Stimulated activated CD8-positive, alpha-beta memory T cell treated with anti-CD3 and anti-CD28 coated beads, Interleukin-4, amount 100 ng/mL, for 48 hours (primary cell): ENCODE measurements around the gene EPC1.
A peak's percentile ranks its signal among the peaks of the same experiment; 100 is the strongest.
"Not testable (repeated sequence)": the region's sequence is repeated elsewhere in the genome, so short reads cannot be mapped to it uniquely, and the experiment has no call there.

ENCODE experiments used
- DNase-seq: peaks from one replicate; pipeline ENCODE4 v3.0.0-alpha.2; 2020

Gene EPC1

DNA sequence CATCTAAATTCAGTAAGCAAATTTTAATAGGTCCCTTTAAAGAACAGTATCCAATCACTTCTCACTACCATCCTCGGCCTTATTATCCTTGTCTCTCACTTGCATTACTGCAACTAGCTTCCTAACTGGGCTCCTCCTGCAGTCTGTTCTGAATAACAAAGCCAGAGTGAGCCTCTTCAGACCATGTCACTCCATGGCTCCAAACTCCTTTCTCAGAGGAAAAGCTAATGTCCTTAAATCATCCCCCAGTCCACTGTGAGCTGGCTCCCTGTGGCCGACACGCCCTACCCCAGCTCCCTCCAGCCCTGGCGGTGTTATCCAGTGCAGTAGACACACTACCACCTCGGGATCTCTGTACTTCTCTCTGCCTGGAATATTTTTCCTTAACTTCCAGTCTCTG lies 80.0 kb downstream of the EPC1 start:
- no peak for DNase-seq

DNA sequence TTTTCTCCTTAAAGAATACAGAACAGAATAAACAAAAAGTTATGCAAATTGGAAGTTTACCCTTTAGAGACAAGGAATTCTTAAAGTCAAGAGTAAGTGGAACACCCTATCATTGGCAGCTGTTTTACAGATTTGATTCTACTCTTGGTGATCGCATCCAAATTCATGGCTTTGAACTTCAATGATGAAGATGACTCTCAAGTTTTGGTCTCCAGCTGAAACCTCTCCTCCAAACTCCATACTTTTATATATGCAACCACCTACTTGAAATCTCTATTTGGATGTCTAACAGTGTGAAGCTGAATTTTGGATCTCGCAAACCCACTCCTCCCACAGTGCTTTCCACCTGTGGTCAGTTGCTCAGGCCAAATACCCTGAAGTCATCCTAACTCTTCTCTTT lies 80.4 kb downstream of the EPC1 start:
- no peak for DNase-seq

DNA sequence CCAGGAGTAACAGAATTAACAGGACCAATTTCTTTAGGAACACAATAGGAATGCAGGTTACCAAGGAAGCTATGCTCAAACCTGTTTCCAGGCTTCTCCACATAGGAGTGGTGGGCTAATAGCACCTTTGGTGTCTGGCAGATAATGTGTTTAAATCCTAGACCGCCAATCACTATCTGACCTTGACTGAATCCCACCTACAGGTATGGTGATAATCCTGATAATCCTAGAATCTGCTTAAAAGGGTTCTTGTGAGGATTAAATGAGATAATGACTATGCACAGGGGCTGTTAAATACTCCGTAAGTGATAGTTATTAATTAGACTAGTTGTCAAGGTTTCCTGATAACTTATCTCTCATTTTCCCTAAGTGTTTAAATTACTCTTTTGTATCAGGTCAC lies 81.2 kb downstream of the EPC1 start:
- no peak for DNase-seq

- DNase-seq, result no peak
Measured at GRCh38 chr10:32263300-32263699, 83.7 kb downstream of the EPC1 start.

DNA sequence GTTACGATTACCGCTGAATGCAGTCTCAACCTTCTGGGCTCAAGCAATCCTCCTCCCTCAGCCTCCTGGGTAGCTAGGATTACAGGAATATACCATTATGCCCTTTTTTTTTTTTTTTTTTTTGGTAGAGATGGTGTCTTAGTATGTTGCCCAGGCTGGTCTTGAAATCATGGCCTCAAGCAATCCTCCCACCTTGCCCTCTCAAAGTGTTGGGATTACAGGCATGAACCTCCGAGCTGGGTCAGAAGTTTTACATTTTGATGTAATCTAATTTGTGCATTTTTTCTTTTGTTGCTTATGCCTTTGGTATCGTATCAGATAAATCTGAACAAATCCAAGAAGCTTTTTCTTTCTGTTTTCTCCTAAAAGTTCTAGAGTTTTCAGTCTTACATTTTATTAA lies 87.4 kb downstream of the EPC1 start:
- DNase-seq, result no peak

- DNase-seq, result peak; percentile 80
Measured at GRCh38 chr10:32256613-32257437, 90.1 kb downstream of the EPC1 start.

- no peak for DNase-seq
Measured at GRCh38 chr10:32253821-32254220, 93.1 kb downstream of the EPC1 start.

GRCh38 chr10:32253276-32253675 lies 93.7 kb downstream of the EPC1 start:
- peak; percentile 37 for DNase-seq

- not testable (repeated sequence) for DNase-seq
Measured at GRCh38 chr10:32250489-32250888, 96.5 kb downstream of the EPC1 start.

- no peak for DNase-seq
Measured at GRCh38 chr10:32246685-32247084, 100.3 kb downstream of the EPC1 start.

DNA sequence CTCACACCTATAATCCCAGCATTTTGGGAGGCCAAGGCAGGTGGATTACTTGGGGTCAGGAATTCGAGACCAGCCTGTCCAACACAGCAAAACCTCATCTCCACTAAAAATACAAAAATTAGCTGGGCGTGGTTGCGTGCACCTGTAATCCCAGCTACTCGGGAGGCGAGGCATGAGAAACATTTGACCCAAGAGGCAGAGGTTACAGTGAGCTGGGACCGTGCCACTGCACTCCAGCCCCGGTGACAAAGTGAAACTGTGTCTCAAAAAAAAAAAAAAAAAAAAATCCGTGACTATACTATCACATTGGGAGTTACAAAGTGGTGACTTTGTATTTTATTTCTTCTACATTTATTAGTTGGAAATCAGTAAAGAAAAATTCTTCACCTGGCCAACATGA lies 101.2 kb downstream of the EPC1 start:
- no peak for DNase-seq

- no peak for DNase-seq
Measured at GRCh38 chr10:32244421-32245207, 102.3 kb downstream of the EPC1 start.

- DNase-seq, result no peak
Measured at GRCh38 chr10:32244011-32244410, 102.9 kb downstream of the EPC1 start.

DNA sequence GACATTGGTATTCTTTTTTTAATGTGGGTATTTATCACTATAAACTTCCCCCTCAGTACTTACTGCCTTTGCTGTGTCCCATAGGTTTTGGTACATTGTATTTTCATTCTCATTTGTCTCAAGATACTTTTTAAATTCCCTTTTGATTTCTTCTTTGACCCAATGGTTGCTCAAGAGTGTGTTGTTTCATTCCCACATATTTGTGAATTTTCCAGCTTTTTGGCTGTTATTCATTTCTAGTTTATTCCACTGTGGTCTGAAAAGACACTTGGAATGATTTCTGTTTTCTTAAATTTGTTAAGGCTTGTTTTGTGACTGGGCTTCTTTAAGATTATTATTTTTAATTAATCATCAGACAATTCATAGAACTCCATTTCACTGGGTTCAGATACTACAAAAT lies 105.0 kb downstream of the EPC1 start:
- no peak for DNase-seq

DNA sequence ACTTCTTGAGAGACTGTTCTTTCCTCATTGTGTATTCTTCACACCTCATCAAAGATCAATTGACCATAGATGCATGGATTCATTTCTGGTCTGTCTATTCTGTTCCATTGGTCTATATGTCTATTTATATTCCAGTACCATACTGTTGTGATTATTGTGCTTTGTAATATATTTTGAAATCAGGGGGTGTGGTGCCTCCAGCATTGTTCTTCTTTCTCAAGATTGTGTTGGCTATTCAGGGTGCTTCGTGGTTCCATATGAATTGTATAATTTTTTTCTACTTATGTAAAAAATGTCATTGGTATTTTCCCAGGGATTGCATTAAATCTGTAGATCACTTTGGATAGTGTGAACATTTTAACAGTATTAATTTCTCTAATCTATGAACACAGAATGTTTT lies 106.5 kb downstream of the EPC1 start:
- no peak for DNase-seq

- no peak for DNase-seq
Measured at GRCh38 chr10:32239769-32240168, 107.2 kb downstream of the EPC1 start.

DNA sequence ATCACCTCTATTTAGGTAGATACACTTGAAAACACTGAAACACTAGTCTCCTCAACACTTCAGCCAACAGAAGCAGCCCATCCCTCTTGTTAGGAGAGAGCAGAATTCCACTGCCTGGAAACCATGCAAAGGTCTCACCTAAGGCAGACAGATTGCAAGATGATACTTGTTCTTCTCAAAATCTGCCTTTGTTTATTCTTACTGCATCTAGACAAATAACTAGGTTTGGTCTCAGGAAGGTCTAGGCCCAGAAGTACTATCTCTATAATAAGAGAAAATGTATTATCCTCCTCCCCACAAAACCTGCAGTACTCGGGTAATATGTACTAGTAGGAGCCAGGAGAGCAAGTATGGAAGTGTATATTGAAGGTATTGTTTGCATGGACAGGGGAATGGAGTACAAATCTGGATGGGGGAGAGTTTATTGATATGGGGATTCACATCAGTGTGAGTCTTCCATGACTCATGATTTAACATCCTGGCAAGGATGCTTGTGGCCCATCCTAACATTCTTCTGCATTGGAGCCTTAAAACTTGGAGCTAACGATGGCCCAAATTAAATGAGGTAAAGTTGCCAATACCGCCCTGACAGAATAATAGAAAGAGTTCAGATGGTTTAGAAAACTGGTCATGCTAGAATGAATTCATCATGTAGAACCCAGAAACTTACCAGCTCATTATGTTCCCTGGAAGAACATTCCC lies 109.2 kb downstream of the EPC1 start:
- no peak for DNase-seq

DNA sequence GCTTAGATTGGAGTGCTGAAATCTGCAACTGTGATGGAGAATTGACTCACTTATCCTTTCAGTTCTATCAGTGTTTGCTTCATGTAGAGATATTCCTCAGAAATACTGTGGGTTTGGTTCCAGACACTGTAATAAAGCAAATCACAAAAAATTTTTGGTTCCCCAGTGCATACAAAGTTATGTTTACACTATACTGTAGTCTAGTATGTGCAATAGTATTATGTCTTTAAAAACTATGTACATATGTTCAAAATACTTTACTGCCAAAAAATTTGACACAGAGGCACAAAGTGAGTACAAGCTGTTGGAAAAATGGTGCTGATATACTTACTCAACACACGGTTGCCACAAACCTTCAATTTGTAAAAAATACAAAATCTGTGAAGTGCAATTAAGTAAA lies 112.5 kb downstream of the EPC1 start:
- DNase-seq, result no peak

DNA sequence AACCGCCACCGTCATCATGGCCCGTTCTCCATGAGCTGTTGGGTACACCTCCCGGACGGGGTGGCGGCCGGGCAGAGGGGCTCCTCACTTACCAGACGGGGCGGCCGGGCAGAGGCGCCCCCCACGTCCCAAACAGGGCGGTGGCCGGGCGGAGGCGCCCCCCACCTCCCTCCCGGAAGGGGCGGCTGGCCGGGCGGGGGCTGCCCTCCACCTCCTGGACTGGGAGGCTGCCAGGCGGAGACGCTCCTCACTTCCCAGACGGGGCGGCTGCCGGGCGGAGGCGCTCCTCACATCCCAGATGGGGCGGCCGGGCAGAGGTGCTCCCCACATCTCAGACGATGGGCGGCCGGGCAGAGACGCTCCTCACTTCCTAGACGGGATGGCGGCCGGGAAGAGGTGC lies 113.6 kb downstream of the EPC1 start:
- DNase-seq, result not testable (repeated sequence)

DNA sequence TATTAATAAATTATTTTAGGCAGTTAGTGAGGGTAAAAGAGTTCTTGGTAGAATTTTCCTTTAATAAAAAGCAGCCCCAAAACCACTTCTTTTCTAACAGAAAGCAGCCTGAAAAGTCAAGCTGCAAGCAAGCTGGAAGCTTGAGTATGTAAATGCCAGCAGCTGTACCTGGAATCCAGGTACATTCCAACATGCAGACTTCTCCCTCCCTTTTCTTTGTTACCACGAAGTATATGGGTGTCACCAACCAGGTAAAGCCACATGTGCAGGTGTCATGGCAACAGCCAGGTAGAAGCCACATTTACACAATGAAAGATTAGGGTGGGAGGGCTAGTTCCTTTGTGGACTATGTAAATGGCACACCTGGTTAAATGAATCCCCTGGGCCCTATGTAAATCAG lies 114.6 kb downstream of the EPC1 start:
- no peak for DNase-seq

GRCh38 chr10:32229788-32230187 lies 117.2 kb downstream of the EPC1 start:
- DNase-seq, result not testable (repeated sequence)

GRCh38 chr10:32229170-32229569 lies 117.8 kb downstream of the EPC1 start:
- DNase-seq, result no peak

DNA sequence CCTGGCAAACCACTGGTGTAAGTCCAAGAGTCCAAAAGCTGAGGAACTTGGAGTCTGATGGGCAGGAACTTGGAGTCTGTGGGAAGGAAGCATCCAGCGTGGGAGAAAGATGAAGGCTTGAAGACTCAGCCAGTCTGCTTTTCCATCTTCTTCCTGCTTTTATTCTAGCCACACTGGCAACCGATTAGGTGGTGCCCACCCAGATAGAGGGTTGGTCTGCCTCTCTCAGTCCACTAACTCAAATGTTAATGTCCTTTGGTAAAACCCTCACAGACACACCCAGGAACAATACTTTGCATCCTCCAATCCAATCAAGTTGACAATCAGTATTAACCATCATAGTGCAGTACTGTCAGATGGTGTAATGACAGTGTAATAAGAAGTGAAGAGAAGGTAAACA lies 119.2 kb downstream of the EPC1 start:
- no peak for DNase-seq

DNA sequence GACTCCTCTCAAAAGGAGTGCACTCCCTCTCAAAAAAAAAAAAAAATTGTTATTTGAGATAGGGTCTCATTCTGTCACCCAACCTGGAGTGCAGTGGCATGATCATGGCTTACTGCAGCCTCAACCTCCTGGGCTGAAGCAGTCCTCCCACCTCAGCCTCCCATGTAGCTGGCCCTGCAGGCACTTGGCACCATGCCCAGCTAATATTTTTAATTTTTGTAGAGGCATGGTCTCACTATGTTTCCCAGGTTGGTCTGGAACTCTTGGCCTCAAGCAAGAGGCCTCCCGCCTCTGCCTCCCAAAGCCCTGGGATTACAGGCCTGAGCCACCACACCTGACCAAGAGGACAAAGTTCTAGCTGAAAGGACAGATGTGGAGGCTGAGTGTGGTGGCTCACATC lies 120.3 kb downstream of the EPC1 start:
- no peak for DNase-seq
